H1 (cell line): ENCODE data around the gene KLHL5.

Experiments used
- CBX5 ChIP-seq: fragments of 300-800, 300-1000 bp; sonication (generic); IDR thresholded peaks from 2 replicates; pipeline ENCODE4 v1.7.1; 2016; ENCODE audit warnings: antibody characterized with exemption, low read length, low read depth
- CEBPB ChIP-seq: IDR thresholded peaks from 2 replicates; pipeline ENCODE4 v1.6.1; 2012; ENCODE audit warnings: low read depth, low read length
- POLR2A ChIP-seq, 2 experiments: IDR thresholded peaks; 1 replicate in 1 of 2; 2 replicates in 1 of 2; pipeline ENCODE4 v1.6.1; 2011; ENCODE audit warnings: low read depth in 2 of 2, low read length in 2 of 2, mild to moderate bottlenecking in 2 of 2; ENCODE audit errors: control extremely low read depth in 1 of 2
- POLR2AphosphoS5 ChIP-seq: IDR thresholded peaks from 2 replicates; pipeline ENCODE4 v1.6.1; 2011; ENCODE audit warnings: low read depth, low read length
- RFX5 ChIP-seq: IDR thresholded peaks from 2 replicates; pipeline ENCODE4 v1.6.1; 2011; ENCODE audit warnings: low read depth, low read length, improper control_type of control experiment, borderline replicate concordance
- RXRA ChIP-seq: IDR thresholded peaks from 2 replicates; pipeline ENCODE4 v1.6.1; 2011; ENCODE audit warnings: low read depth, mild to moderate bottlenecking, low read length, moderate library complexity; ENCODE audit not compliant: insufficient read depth
- SUZ12 ChIP-seq: fragments of 200-600 bp; sonication (generic); IDR thresholded peaks from 2 replicates; pipeline ENCODE4 v1.6.1; 2012; ENCODE audit warnings: mild to moderate bottlenecking, inconsistent platforms, low read length, moderate library complexity, mixed read lengths
- TF ChIP-seq, protein P1 (sequence below): IDR thresholded peaks from 2 replicates; pipeline ENCODE4 v1.6.1; 2012; ENCODE audit warnings: low read length, inconsistent platforms
- TF ChIP-seq, protein P2 (sequence below), 3 experiments: IDR thresholded peaks; 1 replicate in 2 of 3; 2 replicates in 1 of 3; pipeline versions ENCODE4 v1.5.1 to v1.6.1; 2011; ENCODE audit warnings: low read length in 3 of 3, mild to moderate bottlenecking in 3 of 3, inconsistent platforms in 2 of 3, low read depth in 1 of 3, moderate library complexity in 1 of 3; ENCODE audit not compliant: insufficient read depth in 1 of 3; ENCODE audit errors: control extremely low read depth in 1 of 3
- TF ChIP-seq, protein P3 (sequence below): IDR thresholded peaks from 2 replicates; pipeline ENCODE4 v1.6.1; 2011; ENCODE audit warnings: low read length, improper control_type of control experiment

DNA sequence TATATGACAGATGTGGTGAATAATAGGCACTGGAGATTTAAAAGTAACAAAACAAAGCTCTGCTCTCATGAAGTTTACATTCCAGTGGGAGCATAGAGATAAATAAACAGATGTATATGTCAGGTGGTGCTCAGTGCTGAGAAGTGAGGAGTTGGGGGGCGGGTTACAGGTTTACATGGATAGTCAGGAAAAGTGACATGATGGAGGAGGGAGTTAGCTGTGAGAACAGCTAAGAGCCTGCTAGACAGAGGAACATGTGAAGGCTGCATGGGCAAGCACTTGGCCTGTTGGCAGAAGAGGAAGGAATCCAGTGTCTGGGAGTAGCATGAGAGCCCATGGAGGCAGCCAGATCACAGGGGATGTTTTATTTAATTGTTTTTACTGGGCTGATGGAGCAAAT, 19.7 kb upstream of the KLHL5 start:
- TF ChIP-seq RXRA (no peak), POLR2AphosphoS5 (no peak), SUZ12 (no peak), CEBPB (no peak), RFX5 (no peak), CBX5 (no peak), POLR2A (IDR thresholded peaks at IDR 0.05; ENCODE audit: control extremely low read depth in 1 of 2, low read depth in 2 of 2, low read length in 2 of 2) (no peak)
- TF ChIP-seq, protein P1, sequence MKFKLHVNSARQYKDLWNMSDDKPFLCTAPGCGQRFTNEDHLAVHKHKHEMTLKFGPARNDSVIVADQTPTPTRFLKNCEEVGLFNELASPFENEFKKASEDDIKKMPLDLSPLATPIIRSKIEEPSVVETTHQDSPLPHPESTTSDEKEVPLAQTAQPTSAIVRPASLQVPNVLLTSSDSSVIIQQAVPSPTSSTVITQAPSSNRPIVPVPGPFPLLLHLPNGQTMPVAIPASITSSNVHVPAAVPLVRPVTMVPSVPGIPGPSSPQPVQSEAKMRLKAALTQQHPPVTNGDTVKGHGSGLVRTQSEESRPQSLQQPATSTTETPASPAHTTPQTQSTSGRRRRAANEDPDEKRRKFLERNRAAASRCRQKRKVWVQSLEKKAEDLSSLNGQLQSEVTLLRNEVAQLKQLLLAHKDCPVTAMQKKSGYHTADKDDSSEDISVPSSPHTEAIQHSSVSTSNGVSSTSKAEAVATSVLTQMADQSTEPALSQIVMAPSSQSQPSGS, result no peak
- TF ChIP-seq, protein P2, sequence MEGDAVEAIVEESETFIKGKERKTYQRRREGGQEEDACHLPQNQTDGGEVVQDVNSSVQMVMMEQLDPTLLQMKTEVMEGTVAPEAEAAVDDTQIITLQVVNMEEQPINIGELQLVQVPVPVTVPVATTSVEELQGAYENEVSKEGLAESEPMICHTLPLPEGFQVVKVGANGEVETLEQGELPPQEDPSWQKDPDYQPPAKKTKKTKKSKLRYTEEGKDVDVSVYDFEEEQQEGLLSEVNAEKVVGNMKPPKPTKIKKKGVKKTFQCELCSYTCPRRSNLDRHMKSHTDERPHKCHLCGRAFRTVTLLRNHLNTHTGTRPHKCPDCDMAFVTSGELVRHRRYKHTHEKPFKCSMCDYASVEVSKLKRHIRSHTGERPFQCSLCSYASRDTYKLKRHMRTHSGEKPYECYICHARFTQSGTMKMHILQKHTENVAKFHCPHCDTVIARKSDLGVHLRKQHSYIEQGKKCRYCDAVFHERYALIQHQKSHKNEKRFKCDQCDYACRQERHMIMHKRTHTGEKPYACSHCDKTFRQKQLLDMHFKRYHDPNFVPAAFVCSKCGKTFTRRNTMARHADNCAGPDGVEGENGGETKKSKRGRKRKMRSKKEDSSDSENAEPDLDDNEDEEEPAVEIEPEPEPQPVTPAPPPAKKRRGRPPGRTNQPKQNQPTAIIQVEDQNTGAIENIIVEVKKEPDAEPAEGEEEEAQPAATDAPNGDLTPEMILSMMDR (IDR thresholded peaks at IDR 0.05; ENCODE audit: control extremely low read depth in 1 of 3, insufficient read depth in 1 of 3, low read depth in 1 of 3, low read length in 3 of 3), result no peak
- TF ChIP-seq, protein P3, sequence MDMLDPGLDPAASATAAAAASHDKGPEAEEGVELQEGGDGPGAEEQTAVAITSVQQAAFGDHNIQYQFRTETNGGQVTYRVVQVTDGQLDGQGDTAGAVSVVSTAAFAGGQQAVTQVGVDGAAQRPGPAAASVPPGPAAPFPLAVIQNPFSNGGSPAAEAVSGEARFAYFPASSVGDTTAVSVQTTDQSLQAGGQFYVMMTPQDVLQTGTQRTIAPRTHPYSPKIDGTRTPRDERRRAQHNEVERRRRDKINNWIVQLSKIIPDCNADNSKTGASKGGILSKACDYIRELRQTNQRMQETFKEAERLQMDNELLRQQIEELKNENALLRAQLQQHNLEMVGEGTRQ, result no peak
